ENCODE data around the gene SLPI. TPM values are rescaled to one million over a fixed set of nuclear protein-coding genes. Genes with fewer than 3 reads are reported as not detected.

The SLPI gene
- total RNA-seq, 4 donors from 2014 or later, result 250 to 1,637 (median 1,024) TPM

DNA sequence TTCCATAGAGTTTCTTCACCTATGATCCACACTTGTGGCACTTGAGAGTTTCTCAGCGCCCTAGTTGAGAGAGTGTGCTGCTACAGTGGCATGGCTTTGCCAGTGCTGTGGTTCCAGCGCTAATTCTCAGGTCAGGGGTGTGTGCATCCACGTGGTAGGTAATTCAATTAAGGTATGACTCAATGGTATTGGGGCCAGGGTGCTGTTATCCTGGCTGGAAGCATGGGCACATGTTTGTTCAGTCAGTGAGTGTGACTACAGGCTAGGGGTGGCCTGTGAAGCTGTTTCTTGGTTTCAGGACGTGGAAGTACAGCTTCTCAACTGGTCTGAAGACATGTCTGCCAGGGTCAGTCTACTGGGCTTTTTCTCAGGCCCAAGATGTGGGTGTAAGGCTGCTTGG is 36.2 kb downstream of the SLPI start:
- Histone ChIP-seq H3K9me3 (no peaks in the 10 kb centered on the region), H3K4me3 (no peak overlapping the region), H3K4me1 (no peaks in the 10 kb centered on the region), H3K27ac (no peak overlapping the region), H3K36me3 (no peaks in the 10 kb centered on the region), H3K27me3 (peaks cover 0 to 28% (median 0%) of the 10 kb centered on the region in 4 donors)
- TF ChIP-seq, protein P1, sequence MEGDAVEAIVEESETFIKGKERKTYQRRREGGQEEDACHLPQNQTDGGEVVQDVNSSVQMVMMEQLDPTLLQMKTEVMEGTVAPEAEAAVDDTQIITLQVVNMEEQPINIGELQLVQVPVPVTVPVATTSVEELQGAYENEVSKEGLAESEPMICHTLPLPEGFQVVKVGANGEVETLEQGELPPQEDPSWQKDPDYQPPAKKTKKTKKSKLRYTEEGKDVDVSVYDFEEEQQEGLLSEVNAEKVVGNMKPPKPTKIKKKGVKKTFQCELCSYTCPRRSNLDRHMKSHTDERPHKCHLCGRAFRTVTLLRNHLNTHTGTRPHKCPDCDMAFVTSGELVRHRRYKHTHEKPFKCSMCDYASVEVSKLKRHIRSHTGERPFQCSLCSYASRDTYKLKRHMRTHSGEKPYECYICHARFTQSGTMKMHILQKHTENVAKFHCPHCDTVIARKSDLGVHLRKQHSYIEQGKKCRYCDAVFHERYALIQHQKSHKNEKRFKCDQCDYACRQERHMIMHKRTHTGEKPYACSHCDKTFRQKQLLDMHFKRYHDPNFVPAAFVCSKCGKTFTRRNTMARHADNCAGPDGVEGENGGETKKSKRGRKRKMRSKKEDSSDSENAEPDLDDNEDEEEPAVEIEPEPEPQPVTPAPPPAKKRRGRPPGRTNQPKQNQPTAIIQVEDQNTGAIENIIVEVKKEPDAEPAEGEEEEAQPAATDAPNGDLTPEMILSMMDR (IDR thresholded peaks at IDR 0.05), result no peak
- no peak for TF ChIP-seq POLR2A (IDR thresholded peaks at IDR 0.05)
- 57 to 76% methylated on average over 4 of the region's 4 CpGs for whole genome bisulfite sequencing, 2 donors
- no peak for DNase-seq
- intact Hi-C loops (cut with DNase I), result no loop called here

DNA sequence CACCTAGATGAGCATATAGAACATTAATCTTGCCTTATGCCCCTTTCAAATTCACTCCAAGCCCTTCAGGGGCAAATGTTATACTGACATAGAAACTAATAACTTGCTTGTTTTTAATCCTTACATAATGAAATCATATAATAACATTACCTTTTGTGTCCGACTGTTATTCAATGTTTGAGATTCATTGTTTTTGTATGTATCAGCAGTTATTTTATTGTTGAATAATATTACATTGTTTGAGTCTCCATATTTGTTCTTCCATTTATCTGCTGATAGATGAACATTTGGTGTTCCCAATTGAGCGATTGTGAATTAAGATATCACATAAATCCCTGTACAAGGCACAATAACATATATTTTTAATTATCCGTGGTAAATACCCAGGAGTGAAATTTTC is 41.5 kb downstream of the SLPI start:
- DNase-seq, result no peak
- no peak overlapping the region for H3K4me3 ChIP-seq
- TF ChIP-seq, protein P1 (IDR thresholded peaks at IDR 0.05), result no peak
- TF ChIP-seq POLR2A (IDR thresholded peaks at IDR 0.05), result no peak
- no peaks in the 10 kb centered on the region for H3K36me3 ChIP-seq
- no peaks in the 10 kb centered on the region for H3K4me1 ChIP-seq
- 77 to 86% methylated on average over 3 of the region's 3 CpGs for WGBS, 2 donors
- no peaks in the 10 kb centered on the region for H3K9me3 ChIP-seq
- peaks cover 0 to 29% (median 0%) of the 10 kb centered on the region in 4 donors for H3K27me3 ChIP-seq
- no peak overlapping the region for H3K27ac ChIP-seq
- intact Hi-C loops (cut with DNase I), result no loop called here

DNA sequence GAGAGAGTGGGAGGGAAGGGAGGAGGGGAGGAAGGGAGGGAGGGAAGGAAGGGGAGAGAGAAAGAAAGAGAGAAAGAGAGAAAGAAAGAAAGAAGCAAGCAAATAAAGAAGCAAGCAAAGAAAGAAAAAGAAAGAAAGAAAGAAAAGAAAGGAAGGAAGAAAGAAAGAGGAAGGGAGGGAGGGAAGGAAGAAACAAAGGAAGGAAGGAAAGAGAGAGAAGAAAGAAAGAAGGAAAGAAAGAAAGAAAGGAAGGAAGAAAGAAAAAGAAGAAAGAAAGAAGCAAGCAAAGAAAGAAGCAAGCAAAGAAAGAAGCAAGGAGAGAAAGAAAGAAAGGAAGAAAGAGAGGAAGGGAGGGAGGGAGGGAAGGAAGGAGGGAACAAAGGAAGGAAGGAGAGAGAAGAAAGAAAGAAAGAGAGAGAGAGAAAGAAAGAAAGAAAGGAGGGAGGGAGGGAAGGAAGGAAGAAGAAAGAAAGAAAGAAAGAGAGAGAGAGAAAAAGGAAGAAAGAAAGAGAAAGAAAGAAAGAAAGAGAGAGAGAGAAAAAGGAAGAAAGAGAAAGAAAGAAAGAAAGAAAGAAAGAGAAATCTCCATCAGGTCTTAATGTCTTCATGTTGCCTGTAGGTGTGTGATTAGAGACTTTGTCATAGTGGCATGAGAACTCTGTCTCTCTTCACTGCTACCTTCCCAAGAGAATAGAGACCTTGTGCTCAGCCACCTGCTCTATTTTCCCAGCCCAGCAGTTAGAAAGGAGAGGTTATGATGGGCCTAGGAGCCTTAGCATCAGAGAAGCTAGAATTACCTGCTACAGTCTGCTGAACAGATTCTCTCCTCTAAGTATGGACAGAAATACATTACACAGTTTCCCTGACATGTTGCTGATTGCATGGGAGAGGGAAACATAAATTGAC is 42.5 kb downstream of the SLPI start:
- Histone ChIP-seq H3K9me3 (no peaks in the 10 kb centered on the region), H3K4me3 (no peak overlapping the region), H3K4me1 (no peaks in the 10 kb centered on the region), H3K27me3 (peaks cover 0 to 39% (median 0%) of the 10 kb centered on the region in 4 donors), H3K27ac (no peak overlapping the region), H3K36me3 (no peaks in the 10 kb centered on the region)
- DNase-seq, result no peak
- intact Hi-C loops (cut with DNase I), result no loop called here
- TF ChIP-seq POLR2A (IDR thresholded peaks at IDR 0.05), result no peak
- TF ChIP-seq, protein P1 (IDR thresholded peaks at IDR 0.05), result no peak

DNA sequence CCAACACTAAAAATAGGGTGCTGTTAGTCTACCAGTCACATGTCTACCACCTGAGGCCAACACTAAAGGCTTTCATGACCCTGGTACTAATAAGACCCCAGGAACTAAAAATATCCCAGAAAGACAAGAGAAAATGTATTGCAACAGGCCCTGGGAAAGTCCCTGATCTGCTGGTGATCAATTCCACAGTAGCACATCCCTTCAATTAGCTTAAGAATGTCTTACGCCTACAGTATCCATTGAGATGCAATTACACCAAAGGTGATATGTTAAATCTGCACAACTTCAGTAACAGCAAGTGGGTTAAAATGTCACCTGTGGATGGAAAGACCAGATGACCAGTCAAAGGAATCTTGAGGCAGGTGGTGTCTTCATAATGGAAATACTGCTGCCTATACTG is 44.4 kb downstream of the SLPI start:
- 88 to 100% methylated on average over 1 of the region's 1 CpG for WGBS, 2 donors
- Histone ChIP-seq H3K4me1 (no peaks in the 10 kb centered on the region), H3K9me3 (no peaks in the 10 kb centered on the region), H3K27me3 (peaks cover 0 to 53% (median 0%) of the 10 kb centered on the region in 4 donors), H3K27ac (no peak overlapping the region), H3K4me3 (no peak overlapping the region), H3K36me3 (no peaks in the 10 kb centered on the region)
- TF ChIP-seq POLR2A (IDR thresholded peaks at IDR 0.05), result no peak
- TF ChIP-seq, protein P1 (IDR thresholded peaks at IDR 0.05), result no peak
- intact Hi-C loops (cut with DNase I), result no loop called here
- DNase-seq, result no peak

DNA sequence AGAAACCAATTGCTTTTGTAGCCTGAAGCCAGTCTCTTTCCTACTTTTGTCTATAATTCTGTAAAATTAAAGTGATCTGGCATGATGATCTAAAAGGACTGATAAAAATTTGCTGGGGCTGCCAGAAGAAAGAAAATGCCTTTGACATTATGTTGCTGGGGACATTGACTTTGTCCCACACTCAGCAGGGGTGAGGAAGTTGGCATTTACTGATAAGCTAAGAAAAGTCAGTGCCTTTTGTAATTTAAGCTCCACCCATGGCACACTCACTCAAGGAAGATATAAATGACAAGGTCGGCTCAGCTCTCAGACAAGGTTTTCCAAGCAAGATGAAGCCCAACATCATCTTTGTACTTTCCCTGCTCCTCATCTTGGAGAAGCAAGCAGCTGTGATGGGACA is 47.6 kb downstream of the SLPI start, which contains the start of gene SEMG1:
Gene SEMG1, plus strand, starts transcription at position 309 of the 400 bp plus-strand sequence. Its CDS starts 21 bp downstream, at position 330.
- Histone ChIP-seq H3K4me1 (no peaks in the 10 kb centered on the region), H3K27me3 (peaks cover 0 to 51% (median 0%) of the 10 kb centered on the region in 4 donors), H3K36me3 (no peaks in the 10 kb centered on the region), H3K4me3 (no peak within 1 kb of the TSS), H3K27ac (no peak within 1 kb of the TSS), H3K9me3 (no peaks in the 10 kb centered on the region)
- WGBS, 2 donors, result 18 to 56% methylated on average over 1 of the region's 1 CpG
- no peak for DNase-seq
- intact Hi-C loops (cut with DNase I), result no loop called here
- TF ChIP-seq, protein P1 (IDR thresholded peaks at IDR 0.05), result no peak
- no peak for TF ChIP-seq POLR2A (IDR thresholded peaks at IDR 0.05)

Data from esophagus squamous epithelium (tissue), 5 donors.